ENCODE measurements around the gene MATR3.
"Not testable (repeated sequence)": the region's sequence is repeated elsewhere in the genome, so short reads cannot be mapped to it uniquely, and the experiment has no call there.

Gene MATR3, protein sequence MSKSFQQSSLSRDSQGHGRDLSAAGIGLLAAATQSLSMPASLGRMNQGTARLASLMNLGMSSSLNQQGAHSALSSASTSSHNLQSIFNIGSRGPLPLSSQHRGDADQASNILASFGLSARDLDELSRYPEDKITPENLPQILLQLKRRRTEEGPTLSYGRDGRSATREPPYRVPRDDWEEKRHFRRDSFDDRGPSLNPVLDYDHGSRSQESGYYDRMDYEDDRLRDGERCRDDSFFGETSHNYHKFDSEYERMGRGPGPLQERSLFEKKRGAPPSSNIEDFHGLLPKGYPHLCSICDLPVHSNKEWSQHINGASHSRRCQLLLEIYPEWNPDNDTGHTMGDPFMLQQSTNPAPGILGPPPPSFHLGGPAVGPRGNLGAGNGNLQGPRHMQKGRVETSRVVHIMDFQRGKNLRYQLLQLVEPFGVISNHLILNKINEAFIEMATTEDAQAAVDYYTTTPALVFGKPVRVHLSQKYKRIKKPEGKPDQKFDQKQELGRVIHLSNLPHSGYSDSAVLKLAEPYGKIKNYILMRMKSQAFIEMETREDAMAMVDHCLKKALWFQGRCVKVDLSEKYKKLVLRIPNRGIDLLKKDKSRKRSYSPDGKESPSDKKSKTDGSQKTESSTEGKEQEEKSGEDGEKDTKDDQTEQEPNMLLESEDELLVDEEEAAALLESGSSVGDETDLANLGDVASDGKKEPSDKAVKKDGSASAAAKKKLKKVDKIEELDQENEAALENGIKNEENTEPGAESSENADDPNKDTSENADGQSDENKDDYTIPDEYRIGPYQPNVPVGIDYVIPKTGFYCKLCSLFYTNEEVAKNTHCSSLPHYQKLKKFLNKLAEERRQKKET

DNA sequence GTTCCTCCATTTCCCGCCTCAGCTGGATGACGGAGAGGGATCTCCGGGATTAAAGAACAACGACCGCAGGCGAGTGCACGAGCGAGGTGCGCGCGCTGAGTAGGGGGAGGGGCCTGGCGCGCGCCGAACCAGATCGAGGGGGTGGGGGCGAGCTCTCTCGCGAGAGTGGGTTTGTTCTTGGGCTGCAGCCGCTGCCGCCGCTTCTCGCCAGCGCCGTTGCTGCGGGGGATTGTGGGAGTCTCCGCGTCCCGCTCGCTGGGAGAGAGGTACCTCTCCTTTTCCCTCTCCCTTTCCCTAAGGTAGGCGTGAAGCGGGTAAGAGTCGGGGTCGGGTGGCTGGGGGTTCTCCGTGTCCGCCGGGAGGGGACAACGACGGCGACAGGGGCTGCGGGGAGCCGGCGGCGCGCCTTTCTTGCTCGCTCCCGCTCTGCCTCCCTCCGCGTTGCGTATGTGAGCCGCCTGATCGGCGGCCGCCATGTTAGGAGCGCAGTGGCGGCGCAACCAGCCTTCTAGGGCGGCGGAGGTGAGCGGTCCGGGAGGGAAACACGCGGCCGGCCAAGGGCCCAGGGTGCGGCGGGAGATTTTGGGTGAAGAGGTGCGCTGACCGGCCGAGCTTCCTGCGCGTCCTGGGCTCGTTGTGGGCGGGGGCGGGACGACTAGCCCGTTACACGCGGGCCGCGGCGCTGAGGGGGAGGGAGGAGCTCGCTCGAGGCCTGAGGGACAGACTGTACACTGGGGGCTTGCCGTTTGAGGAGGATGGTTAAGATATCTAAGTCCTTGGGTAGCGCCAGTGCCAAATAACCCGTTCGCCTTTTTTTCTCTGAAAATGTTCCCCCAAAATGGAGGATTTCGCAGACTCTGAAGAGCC lies at the start of gene MATR3:
Gene MATR3 (plus strand): TSS at position 234 of the 867 bp plus-strand sequence. CDS start 13,676 bp downstream, outside the sequence.
- peak; percentile 96 for DNase-seq (ENCODE audit: low spot score)

DNA sequence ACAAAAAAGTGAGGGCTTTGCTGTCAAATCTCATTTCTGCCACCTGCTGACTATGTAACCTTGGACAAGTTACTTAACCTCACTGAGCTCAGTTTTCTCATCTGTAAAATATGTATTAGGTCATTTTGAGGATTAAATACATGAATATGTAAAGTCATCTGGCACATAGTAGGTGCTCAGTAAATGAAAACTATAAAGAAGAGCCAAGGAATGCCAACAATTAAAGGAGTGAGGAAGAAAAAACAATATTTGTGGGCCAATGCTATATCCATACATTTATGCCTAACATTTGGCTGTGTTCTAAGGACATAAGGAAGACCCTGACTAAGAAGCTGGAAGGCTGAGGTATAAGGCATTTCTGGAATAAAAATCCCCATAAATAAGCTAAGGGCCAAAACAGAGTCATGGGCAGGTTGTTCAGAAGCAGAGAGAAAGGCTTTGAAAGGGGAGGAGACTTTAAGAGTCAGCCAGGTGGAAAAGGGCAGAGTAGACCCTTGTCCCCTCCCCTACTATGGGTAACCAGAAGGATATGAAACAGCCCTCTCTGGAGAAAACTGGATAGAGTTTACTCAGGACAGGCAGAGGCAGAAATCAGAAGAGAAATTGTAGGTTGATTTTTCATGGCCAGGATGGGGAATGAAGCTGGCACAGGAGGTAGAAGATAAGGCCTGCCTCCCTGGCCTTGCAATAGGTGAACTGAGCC lies 47.8 kb upstream of the MATR3 start:
- no peak for DNase-seq (ENCODE audit: low spot score)

DNA sequence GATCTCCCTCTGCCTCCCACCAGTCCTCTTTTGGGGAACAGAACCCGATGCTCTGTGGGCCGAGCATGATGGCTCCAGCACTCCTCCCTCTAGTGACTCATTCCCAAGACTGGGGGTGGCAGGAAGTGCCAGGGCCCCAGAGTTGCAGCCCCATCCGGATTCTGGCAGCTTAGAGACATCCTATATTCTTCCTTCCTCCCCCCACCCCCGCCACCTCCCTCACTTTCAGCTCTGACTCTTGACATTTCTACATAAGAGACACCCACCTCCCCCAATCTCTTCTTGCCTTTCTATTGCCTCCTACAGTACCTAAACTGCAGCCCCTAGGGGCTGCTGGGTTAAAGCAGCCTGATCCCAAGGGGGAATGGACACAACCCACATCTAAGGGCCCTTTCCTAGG lies 47.1 kb upstream of the MATR3 start:
- peak; percentile 74 for DNase-seq (ENCODE audit: low spot score)

GRCh38 chr5:139248826-139249453 lies 44.6 kb upstream of the MATR3 start:
- DNase-seq (ENCODE audit: low spot score): no peak

GRCh38 chr5:139251281-139251687 lies 42.3 kb upstream of the MATR3 start:
- no peak for DNase-seq (ENCODE audit: low spot score)

DNA sequence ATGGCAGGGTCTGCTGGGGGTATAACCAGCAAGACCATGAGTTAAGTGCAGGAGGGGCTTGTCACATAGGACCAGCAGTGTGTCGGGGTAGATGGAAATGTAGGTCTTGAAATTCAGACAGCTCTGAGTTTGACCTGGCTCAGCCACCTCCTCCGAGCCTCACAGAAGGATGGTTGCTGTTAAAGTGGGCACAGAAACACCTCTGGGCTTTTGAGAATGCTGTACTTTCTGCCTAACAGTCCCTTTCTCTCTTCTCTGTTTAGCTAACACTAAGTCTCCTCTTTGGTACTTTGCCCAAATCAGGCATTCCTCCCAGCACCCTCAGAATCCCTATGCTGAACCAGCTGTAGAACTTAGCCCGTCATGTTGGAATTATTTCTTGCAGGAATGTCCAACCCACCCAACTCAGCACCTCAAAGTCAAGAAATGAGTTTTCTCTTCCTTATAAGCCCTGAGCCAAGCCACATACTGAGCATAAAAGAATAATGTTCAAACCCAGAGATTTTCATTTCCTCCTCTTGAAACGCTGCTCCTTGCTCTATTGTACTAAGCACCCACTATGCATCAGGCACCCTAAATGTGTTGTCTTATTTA lies 41.7 kb upstream of the MATR3 start:
- no peak for DNase-seq (ENCODE audit: low spot score)

DNA sequence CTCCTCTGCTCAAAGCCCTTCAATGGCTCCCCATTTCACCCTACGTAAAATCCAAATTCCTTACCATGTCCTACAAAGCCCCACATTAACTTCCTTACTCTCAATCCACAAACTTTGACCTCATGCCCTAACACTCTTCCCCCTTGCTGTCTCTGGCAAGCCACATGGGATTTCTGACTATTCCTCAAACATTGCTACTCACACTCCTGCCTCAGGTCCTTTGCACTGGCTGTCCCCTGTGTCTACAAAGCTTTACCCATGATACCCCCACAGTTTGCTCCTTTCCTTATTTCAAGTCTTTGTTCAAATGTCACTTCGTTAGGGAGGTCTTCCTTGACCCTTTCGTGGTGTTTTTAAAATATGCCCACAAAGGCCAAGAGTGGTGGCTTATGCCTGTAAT lies 40.4 kb upstream of the MATR3 start:
- DNase-seq (ENCODE audit: low spot score): no peak

GRCh38 chr5:139256820-139257219 lies 36.7 kb upstream of the MATR3 start:
- DNase-seq (ENCODE audit: low spot score): no peak

- DNase-seq (ENCODE audit: low spot score): no peak
Observed at GRCh38 chr5:139262059-139262741, 31.3 kb upstream of the MATR3 start.

- peak; percentile 79 for DNase-seq (ENCODE audit: low spot score)
Observed at GRCh38 chr5:139262742-139263445, 30.6 kb upstream of the MATR3 start.

DNA sequence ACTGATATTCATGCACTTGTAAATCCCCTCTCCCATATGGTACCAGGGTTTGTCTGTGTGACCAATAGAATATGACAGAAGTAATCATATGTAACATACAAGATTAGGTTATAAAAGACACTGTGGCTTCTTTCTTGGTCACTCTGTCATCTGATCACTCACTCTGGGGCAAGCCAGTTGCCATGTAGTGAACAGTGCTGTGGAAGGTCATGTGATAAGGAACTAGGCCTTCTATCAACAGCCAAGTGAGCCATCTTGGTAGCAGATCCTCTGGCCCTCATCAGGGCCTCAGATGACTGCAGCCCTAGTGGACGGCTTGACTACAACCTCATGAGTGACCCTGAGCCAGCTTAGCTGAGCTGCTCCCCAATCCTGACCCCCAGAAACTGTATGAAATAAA lies 30.0 kb upstream of the MATR3 start:
- DNase-seq (ENCODE audit: low spot score): no peak

- no peak for DNase-seq (ENCODE audit: low spot score)
Observed at GRCh38 chr5:139263946-139264345, 29.6 kb upstream of the MATR3 start.

DNA sequence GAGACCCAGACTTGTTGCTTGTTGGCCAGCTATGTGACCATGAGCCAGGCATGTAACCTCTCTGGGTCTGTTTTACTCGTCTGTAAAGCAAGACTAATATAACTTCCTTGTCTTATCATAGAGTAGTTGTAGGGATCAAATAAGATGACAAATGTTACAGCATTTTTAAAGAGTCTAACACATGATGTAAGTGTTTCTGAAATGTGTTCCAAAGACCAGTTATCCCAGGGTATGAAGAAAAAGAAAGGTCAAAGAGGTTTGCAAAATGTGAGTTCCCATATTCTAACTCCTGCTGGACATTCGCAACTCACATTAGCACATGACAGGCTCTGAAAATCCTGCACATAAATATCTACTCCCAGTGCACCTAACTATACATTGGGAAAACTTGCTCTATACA lies 28.5 kb upstream of the MATR3 start:
- no peak for DNase-seq (ENCODE audit: low spot score)

DNA sequence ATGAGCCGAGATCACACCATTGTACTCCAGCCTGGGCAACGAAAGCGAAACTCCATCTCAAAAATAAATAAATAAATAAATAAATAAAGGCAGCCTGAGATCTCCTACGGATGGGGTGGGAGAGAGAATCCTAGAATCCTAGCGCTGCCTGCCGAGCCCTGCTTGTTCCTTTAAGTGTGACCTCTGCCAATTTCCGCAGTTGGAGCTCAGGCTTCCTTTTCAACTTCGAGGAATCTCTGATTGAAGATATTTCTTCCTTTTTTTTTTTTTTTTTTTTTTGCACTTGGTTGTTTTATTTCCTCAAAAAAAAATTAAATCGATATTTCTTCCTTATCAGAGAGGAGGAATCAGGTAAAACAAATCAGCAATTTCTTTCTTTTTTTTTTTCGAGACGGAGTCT lies 27.3 kb upstream of the MATR3 start:
- DNase-seq (ENCODE audit: low spot score): no peak

DNA sequence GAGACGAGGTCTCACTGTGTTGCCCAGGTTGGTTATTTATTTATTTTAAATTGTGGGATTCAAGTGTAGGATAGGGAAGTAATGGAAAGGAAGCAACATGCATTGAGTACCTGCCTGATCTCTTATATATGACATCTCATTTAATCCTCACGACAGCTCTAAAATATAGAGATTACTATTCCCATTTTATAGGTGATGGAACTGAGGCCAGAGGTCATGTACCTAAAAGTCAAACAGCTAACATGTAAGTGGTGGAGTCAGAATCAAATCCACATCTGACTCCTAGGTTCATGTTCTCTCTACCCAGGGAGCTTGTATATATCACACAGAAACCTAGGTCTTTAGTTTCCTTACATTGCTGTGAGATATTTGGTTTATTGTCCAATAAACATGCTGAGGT lies 26.1 kb upstream of the MATR3 start:
- DNase-seq (ENCODE audit: low spot score): no peak

DNA sequence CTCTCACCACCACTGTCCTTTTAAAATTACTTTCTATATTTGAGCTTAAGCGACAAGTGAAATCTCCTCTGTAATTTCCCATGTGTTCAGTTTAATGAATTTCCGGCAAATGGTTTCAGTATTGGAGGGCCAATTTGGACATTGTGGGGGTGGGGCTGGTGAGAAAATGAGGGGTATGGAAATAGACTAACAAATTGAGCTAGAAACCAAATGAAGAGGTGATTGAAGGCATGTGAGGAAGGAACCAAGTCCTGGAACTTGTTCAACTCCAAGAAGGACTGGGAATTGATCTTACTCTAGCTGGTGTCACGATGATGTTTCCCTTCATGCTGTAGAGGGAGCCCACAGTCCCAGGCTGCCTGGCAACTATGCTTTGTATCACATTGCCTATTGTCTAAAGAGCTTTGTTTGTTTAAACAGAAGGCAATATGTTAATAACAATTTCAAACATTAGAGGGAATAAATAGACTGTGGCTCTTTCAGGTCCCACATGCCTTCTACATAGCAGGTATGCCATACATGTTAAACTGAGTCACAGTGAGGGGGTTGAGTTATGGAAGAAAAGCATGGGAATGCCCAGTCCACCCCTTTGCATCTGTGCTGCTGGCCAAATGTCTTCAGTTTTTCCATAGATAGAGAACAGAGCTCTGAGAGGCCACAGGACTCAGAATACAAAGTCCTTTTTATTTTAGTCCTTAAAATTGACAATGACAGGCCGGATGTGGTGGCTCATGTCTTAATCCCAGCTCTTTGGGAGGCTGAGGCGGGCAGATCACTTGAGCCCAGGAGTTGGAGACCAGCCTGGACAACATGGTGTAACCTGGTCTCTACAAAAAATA lies 25.0 kb upstream of the MATR3 start:
- no peak for DNase-seq (ENCODE audit: low spot score)

- not testable (repeated sequence) for DNase-seq (ENCODE audit: low spot score)
Observed at GRCh38 chr5:139270718-139271117, 22.8 kb upstream of the MATR3 start.

- no peak for DNase-seq (ENCODE audit: low spot score)
Observed at GRCh38 chr5:139271201-139272027, 22.1 kb upstream of the MATR3 start.

Measured in kidney capillary endothelial cell (primary cell).